Hepatocyte (in vitro differentiated cells): ENCODE data around the gene LY6G5C. TPM values are rescaled to one million over a fixed set of nuclear protein-coding genes. Genes with fewer than 3 reads are reported as not detected.

Experiments
- DNase-seq: peaks from one replicate; pipeline ENCODE4 v3.0.0-alpha.2; 2016; ENCODE audit warnings: low spot score
- H2AFZ ChIP-seq: fragments of 200-600 bp; sonication (generic); 2 replicates; pipeline ENCODE4 v1.6.0; 2016; ENCODE audit warnings: antibody characterized with exemption, mild to moderate bottlenecking
- H3K27ac ChIP-seq: fragments of 200-600 bp; sonication (generic); 2 replicates; pipeline ENCODE4 v1.5.1; 2016; ENCODE audit warnings: mild to moderate bottlenecking
- H3K27me3 ChIP-seq: fragments of 200-600 bp; sonication (generic); 2 replicates; pipeline ENCODE4 v1.6.1; 2016
- H3K36me3 ChIP-seq: fragments of 200-600 bp; sonication (generic); replicated peaks from 2 replicates; pipeline ENCODE4 v1.5.1; 2016; ENCODE audit warnings: low read depth; ENCODE audit not compliant: insufficient read depth
- H3K4me1 ChIP-seq: fragments of 200-600 bp; sonication (generic); 2 replicates; pipeline ENCODE4 v1.5.1; 2016; ENCODE audit warnings: mild to moderate bottlenecking, moderate library complexity; ENCODE audit not compliant: insufficient read depth
- H3K4me2 ChIP-seq: fragments of 200-600 bp; sonication (generic); 2 replicates; pipeline ENCODE4 v1.6.0; 2016
- H3K4me3 ChIP-seq: fragments of 200-600 bp; sonication (generic); 2 replicates; pipeline ENCODE4 v1.5.1; 2016; ENCODE audit warnings: mild to moderate bottlenecking
- H3K79me2 ChIP-seq: fragments of 200-600 bp; sonication (generic); 2 replicates; pipeline ENCODE4 v1.6.0; 2017; ENCODE audit warnings: mild to moderate bottlenecking
- H3K9me2 ChIP-seq: fragments of 200-600 bp; sonication (generic); replicated peaks from 2 replicates; pipeline ENCODE4 v1.6.0; 2017; ENCODE audit warnings: mild to moderate bottlenecking; ENCODE audit not compliant: insufficient read depth
- H3K9me3 ChIP-seq: fragments of 200-600 bp; sonication (generic); 2 replicates; pipeline ENCODE4 v1.5.1; 2016; ENCODE audit warnings: low read depth, mild to moderate bottlenecking
- H4K20me1 ChIP-seq: fragments of 200-600 bp; sonication (generic); 2 replicates; pipeline ENCODE4 v1.6.0; 2016; ENCODE audit warnings: mild to moderate bottlenecking; ENCODE audit not compliant: insufficient read depth, poor library complexity, severe bottlenecking
- CTCF ChIP-seq: fragments of 200-600 bp; sonication (generic); IDR thresholded peaks from 2 replicates; pipeline ENCODE4 v1.5.1; 2016; ENCODE audit warnings: antibody characterized with exemption, mild to moderate bottlenecking; ENCODE audit not compliant: poor library complexity
- EZH2 ChIP-seq: fragments of 200-600 bp; sonication (generic); IDR thresholded peaks from 2 replicates; pipeline ENCODE4 v1.6.1; 2016; ENCODE audit warnings: antibody characterized with exemption, mild to moderate bottlenecking, borderline replicate concordance
- EZH2phosphoT487 ChIP-seq: fragments of 200-600 bp; sonication (generic); IDR thresholded peaks from one replicate; pipeline ENCODE4 v1.6.1; 2018; ENCODE audit warnings: antibody characterized with exemption, mild to moderate bottlenecking, low read depth, moderate library complexity; ENCODE audit not compliant: unreplicated experiment, severe bottlenecking
- WGBS: methylation state at CpG from one replicate; pipeline ENCODE4 v1.1.6; 2016; ENCODE audit warnings: low lambda C conversion rate; ENCODE audit errors: missing lambda C conversion rate; 5-methylcytosine and 5-hydroxymethylcytosine counted together
- polyA plus RNA-seq: library from polyadenylated mRNA; unstranded; fragments of >200 nt; fragmentation: Nextera tagmentation; extraction: Ambion mirVana; gene quantifications from 2 replicates; pipeline ENCODE4 v1.2.1, GENCODE V29; 2016
- total RNA-seq: library from RNA; depleted of rRNA; stranded (reverse); fragments of >200 nt; gene quantifications from 2 replicates; pipeline ENCODE4 v1.2.3, GENCODE V29; 2014

The LY6G5C gene
- total and polyA plus RNA-seq, 2 experiments from 2014 or later, result 0.63 TPM; not detected in 1

GRCh38 chr6:31725502-31726350, 44.9 kb upstream of the LY6G5C start:
- H3K79me2 ChIP-seq, result peaks cover 16% of the 10 kb centered on the region
- TF ChIP-seq CTCF (no peak), EZH2phosphoT487 (no peak), EZH2 (no peak)
- no peak overlapping the region for H3K4me3 ChIP-seq
- WGBS, result 97% methylated on average over 12 of the region's 12 CpGs
- no peak overlapping the region for H3K27ac ChIP-seq
- H3K4me2 ChIP-seq, result no peak overlapping the region
- no peaks in the 10 kb centered on the region for H3K36me3 ChIP-seq
- H3K9me3 ChIP-seq, result no peaks in the 10 kb centered on the region
- no peak for DNase-seq
- H4K20me1 ChIP-seq, result peaks cover 10% of the 10 kb centered on the region
- H3K4me1 ChIP-seq, result peaks cover 4% of the 10 kb centered on the region
- H3K27me3 ChIP-seq, result no peaks in the 10 kb centered on the region
- H3K9me2 ChIP-seq, result no peaks in the 10 kb centered on the region
- H2AFZ ChIP-seq, result no peak overlapping the region

- no peak for DNase-seq
- WGBS, result 95% methylated on average over 24 of the region's 25 CpGs
These were observed 43.3 kb upstream of the LY6G5C start for GRCh38 chr6:31723980-31724691.

GRCh38 chr6:31723245-31723979, 42.5 kb upstream of the LY6G5C start, which contains the start of gene MPIG6B:
Gene MPIG6B, plus strand, starts transcription at chr6:31723373. Its CDS starts 11 bp downstream, at chr6:31723384.
- H3K9me2 ChIP-seq, result no peaks in the 10 kb centered on the region
- H3K79me2 ChIP-seq, result peaks cover 7% of the 10 kb centered on the region
- no peak within 1 kb of the TSS for H3K27ac ChIP-seq
- H3K4me2 ChIP-seq, result no peak within 1 kb of the TSS
- peaks cover 6% of the 10 kb centered on the region for H4K20me1 ChIP-seq
- H3K27me3 ChIP-seq, result no peaks in the 10 kb centered on the region
- H2AFZ ChIP-seq, result no peak within 1 kb of the TSS
- TF ChIP-seq EZH2phosphoT487 (no peak), CTCF (no peak), EZH2 (no peak)
- no peaks in the 10 kb centered on the region for H3K9me3 ChIP-seq
- H3K4me1 ChIP-seq, result no peaks in the 10 kb centered on the region
- H3K36me3 ChIP-seq, result no peaks in the 10 kb centered on the region
- 94% methylated on average over 46 of the region's 46 CpGs for WGBS
- no peak for DNase-seq
- no peak within 1 kb of the TSS for H3K4me3 ChIP-seq

More at GRCh38 chr6:31723980-31724691, 43.3 kb upstream of the LY6G5C start:
- H3K79me2 ChIP-seq, result peaks cover 14% of the 10 kb centered on the region
- no peak overlapping the region for H3K4me2 ChIP-seq
- H3K4me1 ChIP-seq, result no peaks in the 10 kb centered on the region
- no peaks in the 10 kb centered on the region for H3K9me3 ChIP-seq
- no peak overlapping the region for H3K4me3 ChIP-seq
- no peaks in the 10 kb centered on the region for H3K36me3 ChIP-seq
- peaks cover 10% of the 10 kb centered on the region for H4K20me1 ChIP-seq
- no peak overlapping the region for H2AFZ ChIP-seq
- no peak for TF ChIP-seq CTCF
- no peak for TF ChIP-seq EZH2phosphoT487
- no peak for TF ChIP-seq EZH2
- H3K27me3 ChIP-seq, result no peaks in the 10 kb centered on the region
- H3K9me2 ChIP-seq, result no peaks in the 10 kb centered on the region
- no peak overlapping the region for H3K27ac ChIP-seq
